ENCODE measurements around the gene CD55. TPM values are rescaled to one million over a fixed set of nuclear protein-coding genes. Genes with fewer than 3 reads are reported as not detected.

CD55 gene
- total and polyA plus RNA-seq, 12 donors: 76.1 to 600 (median 244) TPM

- DNase-seq: no peak
- H3K4me3 ChIP-seq: no peak overlapping the region
- intact Hi-C loops (cut with DNase I): no loop called here
- whole genome bisulfite sequencing, 4 donors: 63 to 97% (median 74%) methylated on average over 3 of the region's 3 CpGs
- H3K36me3 ChIP-seq (replicated peaks in 1 of 2): peaks cover 0 to 21% of the 10 kb centered on the region in 2 donors
- H3K9me3 ChIP-seq (replicated peaks in 1 of 3): no peaks in the 10 kb centered on the region
- TF ChIP-seq CTCF (IDR thresholded peaks at IDR 0.05) (no peak), POLR2A (IDR thresholded peaks at IDR 0.05) (no peak)
- H3K27me3 ChIP-seq: no peaks in the 10 kb centered on the region
- H3K27ac ChIP-seq: no peak overlapping the region
- no peaks in the 10 kb centered on the region for H3K4me1 ChIP-seq (replicated peaks in 1 of 2)
Measured at GRCh38 chr1:207361029-207361428, 39.6 kb downstream of the CD55 start.

DNA sequence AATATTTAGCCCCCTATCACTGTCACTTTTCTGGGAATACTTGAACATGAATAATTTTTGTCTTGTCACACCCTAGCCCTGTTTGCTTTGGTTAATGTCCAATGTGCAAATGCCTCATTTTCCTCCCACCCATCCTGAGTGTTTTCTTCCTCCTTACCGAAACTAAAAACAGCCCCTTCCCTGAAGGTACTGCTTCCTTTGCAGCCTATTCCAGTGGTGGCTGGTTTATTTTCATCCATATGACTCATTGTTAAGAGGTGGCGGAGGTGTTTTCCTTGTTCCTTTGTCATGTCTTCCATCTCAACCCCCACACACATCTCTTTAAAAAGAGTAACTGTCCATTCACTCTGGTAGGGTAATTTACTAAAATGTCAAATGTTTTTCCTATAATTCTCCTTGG, 40.4 kb downstream of the CD55 start:
- no peak for DNase-seq
- WGBS, 4 donors: 79 to 93% (median 85%) methylated on average over 2 of the region's 2 CpGs
- TF ChIP-seq CTCF (IDR thresholded peaks at IDR 0.05): no peak
- no peak for TF ChIP-seq POLR2A (IDR thresholded peaks at IDR 0.05)
- H3K27me3 ChIP-seq: no peaks in the 10 kb centered on the region
- peaks cover 0 to 21% of the 10 kb centered on the region in 2 donors for H3K36me3 ChIP-seq (replicated peaks in 1 of 2)
- H3K4me3 ChIP-seq: no peak overlapping the region
- no peak overlapping the region for H3K27ac ChIP-seq
- H3K4me1 ChIP-seq (replicated peaks in 1 of 2): no peaks in the 10 kb centered on the region
- intact Hi-C loops (cut with DNase I): no loop called here
- H3K9me3 ChIP-seq (replicated peaks in 1 of 3): no peaks in the 10 kb centered on the region

DNA sequence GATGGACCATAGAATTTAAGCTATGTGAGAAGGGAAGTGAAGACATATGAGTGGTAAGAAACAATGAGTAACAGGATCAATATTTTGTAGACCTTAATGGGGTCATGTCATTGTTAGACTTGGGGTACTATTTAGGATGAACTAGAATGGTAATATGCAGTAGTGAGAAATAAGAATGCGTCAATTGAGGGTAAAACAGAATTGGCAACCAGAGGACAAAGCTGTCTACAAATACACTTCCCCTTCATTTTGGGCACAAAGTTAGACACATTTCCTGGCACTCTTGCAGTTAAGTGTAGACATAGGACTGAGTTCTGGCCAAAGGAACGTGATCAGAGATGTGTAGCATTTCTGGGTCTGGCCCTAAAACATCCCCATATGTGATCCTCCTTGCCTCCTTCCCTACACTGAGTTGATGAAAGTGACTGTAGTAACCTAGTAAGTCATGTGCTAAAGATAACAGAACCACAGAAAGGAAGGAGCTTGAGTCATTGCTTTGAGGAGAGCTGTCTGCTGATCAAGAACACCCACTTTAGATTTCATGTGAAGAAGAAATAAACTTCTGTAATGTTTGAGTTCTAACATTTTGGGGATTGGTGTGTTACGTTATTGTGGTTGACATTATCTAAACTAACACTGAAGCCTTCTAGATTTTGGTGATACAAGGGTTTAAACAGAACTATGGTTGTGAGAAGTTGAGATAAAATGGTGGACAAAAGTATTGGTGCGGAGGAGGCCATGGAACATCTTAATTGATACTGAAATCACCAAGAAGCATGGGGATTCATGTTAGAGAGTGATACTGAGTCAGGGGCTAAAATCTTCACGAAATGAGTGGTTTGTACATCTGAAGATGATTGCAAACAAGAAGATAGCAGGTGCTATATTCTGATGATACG, 41.7 kb downstream of the CD55 start:
- H3K4me3 ChIP-seq: no peak overlapping the region
- intact Hi-C loops (cut with DNase I): no loop called here
- 95 to 98% (median 96%) methylated on average over 6 of the region's 6 CpGs for WGBS, 4 donors
- no peaks in the 10 kb centered on the region for H3K4me1 ChIP-seq (replicated peaks in 1 of 2)
- H3K36me3 ChIP-seq (replicated peaks in 1 of 2): peaks cover 0 to 21% of the 10 kb centered on the region in 2 donors
- H3K9me3 ChIP-seq (replicated peaks in 1 of 3): no peaks in the 10 kb centered on the region
- peak overlapping the region in 1 of 5 donors; percentile 24 for H3K27ac ChIP-seq
- TF ChIP-seq POLR2A (IDR thresholded peaks at IDR 0.05) (no peak), CTCF (IDR thresholded peaks at IDR 0.05) (no peak)
- H3K27me3 ChIP-seq: no peaks in the 10 kb centered on the region
- DNase-seq: no peak

- H3K4me3 ChIP-seq: no peak overlapping the region
- H3K36me3 ChIP-seq (replicated peaks in 1 of 2): peaks cover 0 to 21% of the 10 kb centered on the region in 2 donors
- no peaks in the 10 kb centered on the region for H3K27me3 ChIP-seq
- intact Hi-C loops (cut with DNase I): no loop called here
- no peaks in the 10 kb centered on the region for H3K4me1 ChIP-seq (replicated peaks in 1 of 2)
- no peak overlapping the region for H3K27ac ChIP-seq
- no peaks in the 10 kb centered on the region for H3K9me3 ChIP-seq (replicated peaks in 1 of 3)
- DNase-seq: no peak
- no peak for TF ChIP-seq POLR2A (IDR thresholded peaks at IDR 0.05)
- no peak for TF ChIP-seq CTCF (IDR thresholded peaks at IDR 0.05)
Measured at GRCh38 chr1:207363871-207364270, 42.4 kb downstream of the CD55 start.

All from adrenal gland (tissue), 12 donors.